ENCODE data around the gene SLC12A4.
A peak's percentile ranks its signal among the peaks of the same experiment; 100 is the strongest.
"Not testable (repeated sequence)": the region's sequence is repeated elsewhere in the genome, so short reads cannot be mapped to it uniquely, and the experiment has no call there.

Gene SLC12A4

GRCh38 chr16:67996666-67997065 is 28.2 kb upstream of the SLC12A4 start:
- no peaks in the 10 kb centered on the region for H3K9me3 ChIP-seq (ENCODE audit: severe bottlenecking)
- no peaks in the 10 kb centered on the region for H3K36me3 ChIP-seq
- no peak for DNase-seq
- no peak overlapping the region for H3K4me3 ChIP-seq (ENCODE audit: low read depth, low read length)
- H3K27me3 ChIP-seq (ENCODE audit: insufficient read depth, low read depth, severe bottlenecking): no peaks in the 10 kb centered on the region
- TF ChIP-seq, protein P1, sequence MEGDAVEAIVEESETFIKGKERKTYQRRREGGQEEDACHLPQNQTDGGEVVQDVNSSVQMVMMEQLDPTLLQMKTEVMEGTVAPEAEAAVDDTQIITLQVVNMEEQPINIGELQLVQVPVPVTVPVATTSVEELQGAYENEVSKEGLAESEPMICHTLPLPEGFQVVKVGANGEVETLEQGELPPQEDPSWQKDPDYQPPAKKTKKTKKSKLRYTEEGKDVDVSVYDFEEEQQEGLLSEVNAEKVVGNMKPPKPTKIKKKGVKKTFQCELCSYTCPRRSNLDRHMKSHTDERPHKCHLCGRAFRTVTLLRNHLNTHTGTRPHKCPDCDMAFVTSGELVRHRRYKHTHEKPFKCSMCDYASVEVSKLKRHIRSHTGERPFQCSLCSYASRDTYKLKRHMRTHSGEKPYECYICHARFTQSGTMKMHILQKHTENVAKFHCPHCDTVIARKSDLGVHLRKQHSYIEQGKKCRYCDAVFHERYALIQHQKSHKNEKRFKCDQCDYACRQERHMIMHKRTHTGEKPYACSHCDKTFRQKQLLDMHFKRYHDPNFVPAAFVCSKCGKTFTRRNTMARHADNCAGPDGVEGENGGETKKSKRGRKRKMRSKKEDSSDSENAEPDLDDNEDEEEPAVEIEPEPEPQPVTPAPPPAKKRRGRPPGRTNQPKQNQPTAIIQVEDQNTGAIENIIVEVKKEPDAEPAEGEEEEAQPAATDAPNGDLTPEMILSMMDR (IDR thresholded peaks at IDR 0.05; ENCODE audit: low read depth, low read length): no peak
- H3K27ac ChIP-seq: no peak overlapping the region

- H3K27me3 ChIP-seq (ENCODE audit: insufficient read depth, low read depth, severe bottlenecking): no peaks in the 10 kb centered on the region
- no peaks in the 10 kb centered on the region for H3K9me3 ChIP-seq (ENCODE audit: severe bottlenecking)
- H3K36me3 ChIP-seq: no peaks in the 10 kb centered on the region
- TF ChIP-seq, protein P1 (IDR thresholded peaks at IDR 0.05; ENCODE audit: low read depth, low read length): no peak
- H3K4me3 ChIP-seq (ENCODE audit: low read depth, low read length): no peak overlapping the region
- H3K27ac ChIP-seq: no peak overlapping the region
- no peak for DNase-seq
Observed at GRCh38 chr16:67995423-67995822, 27.0 kb upstream of the SLC12A4 start.

- H3K27me3 ChIP-seq (ENCODE audit: insufficient read depth, low read depth, severe bottlenecking); DNase-seq; H3K9me3 ChIP-seq (ENCODE audit: severe bottlenecking); H3K4me3 ChIP-seq (ENCODE audit: low read depth, low read length); H3K36me3 ChIP-seq: not testable (repeated sequence)
- 0 out of 2 replicates have a peak overlapping the region, but pooled peaks have one; percentile 26 for H3K27ac ChIP-seq
Observed at GRCh38 chr16:67994040-67994408, 25.6 kb upstream of the SLC12A4 start.

DNA sequence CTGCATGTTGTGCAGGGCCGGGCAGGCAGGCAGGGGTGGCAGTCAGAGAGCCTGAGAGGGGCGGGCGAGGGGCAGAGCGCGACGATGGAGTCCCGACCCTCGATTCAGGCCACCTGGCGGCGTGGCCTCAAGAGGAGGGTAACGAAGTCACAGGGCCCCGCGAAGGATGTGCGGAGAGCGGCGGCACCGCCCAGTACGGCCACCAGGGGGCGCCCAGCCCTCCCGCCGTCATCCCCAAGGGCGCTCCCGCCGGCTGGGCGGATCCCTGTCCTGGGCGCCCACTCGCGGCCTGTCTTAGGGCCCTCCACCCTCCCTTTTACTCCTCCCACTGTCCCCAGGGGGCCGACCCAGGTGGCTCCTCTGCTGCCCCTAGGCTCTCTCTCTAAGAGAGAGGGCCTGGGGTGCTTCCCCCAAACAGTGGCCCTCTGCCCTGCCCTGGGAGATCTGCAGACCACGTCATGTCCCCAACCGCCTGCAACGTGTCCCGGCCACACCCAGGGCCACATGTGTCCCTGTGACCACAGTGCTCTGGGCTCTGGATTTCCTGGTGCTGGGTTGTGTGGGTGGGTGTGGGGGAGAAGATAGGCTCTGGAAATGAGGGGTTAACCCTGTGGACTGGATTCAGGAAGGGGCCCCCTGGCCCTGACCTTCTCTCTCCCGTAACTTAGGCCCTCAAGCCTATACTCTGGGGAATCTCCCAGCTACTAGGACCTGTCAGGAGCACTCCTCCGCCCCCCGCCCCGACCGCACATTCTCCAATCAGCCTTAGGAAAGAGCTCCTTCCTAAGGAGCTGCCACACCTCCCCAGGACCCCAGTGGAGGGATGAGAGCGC is 25.0 kb upstream of the SLC12A4 start:
- Histone ChIP-seq H3K9me3 (ENCODE audit: severe bottlenecking) (no peaks in the 10 kb centered on the region), H3K27me3 (ENCODE audit: insufficient read depth, low read depth, severe bottlenecking) (no peaks in the 10 kb centered on the region), H3K27ac (peak overlapping the region; percentile 26; the same call in 1 of the 2 replicates), H3K36me3 (no peaks in the 10 kb centered on the region), H3K4me3 (ENCODE audit: low read depth, low read length) (no peak overlapping the region)
- TF ChIP-seq, protein P1 (IDR thresholded peaks at IDR 0.05; ENCODE audit: low read depth, low read length): peak; percentile 97
- DNase-seq: peak; percentile 84

DNA sequence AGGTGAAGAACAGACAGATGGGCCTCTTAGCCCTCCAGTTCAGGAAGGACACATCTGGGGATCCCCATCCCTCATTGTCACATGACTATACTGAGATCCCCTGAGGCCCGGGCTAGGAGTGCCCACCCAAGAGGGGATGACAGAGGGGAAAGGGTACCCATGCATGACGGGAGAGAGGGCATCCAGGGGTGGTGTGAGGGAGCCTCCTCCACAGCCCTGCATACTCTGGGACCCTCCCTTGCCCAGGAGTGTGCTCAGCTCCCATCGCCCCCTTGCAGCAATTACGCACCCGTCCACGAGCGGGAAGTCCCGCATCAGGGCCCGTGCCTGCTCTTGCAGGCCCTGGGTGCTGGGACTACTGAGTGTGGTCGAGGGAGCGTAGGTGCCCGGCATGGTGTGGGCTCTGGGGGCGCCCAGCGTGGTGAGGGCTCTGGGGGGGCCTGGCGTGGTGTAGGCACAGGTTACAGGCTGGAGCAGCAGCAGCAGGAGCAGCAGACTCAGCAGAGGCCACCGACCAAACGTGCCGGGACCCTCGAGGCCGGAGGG is 24.3 kb upstream of the SLC12A4 start:
- no peak for DNase-seq

GRCh38 chr16:67990018-67990386 is 21.6 kb upstream of the SLC12A4 start:
- no peak overlapping the region for H3K27ac ChIP-seq
- H3K36me3 ChIP-seq: no peaks in the 10 kb centered on the region
- no peaks in the 10 kb centered on the region for H3K9me3 ChIP-seq (ENCODE audit: severe bottlenecking)
- H3K4me3 ChIP-seq (ENCODE audit: low read depth, low read length): no peak overlapping the region
- no peaks in the 10 kb centered on the region for H3K27me3 ChIP-seq (ENCODE audit: insufficient read depth, low read depth, severe bottlenecking)
- TF ChIP-seq, protein P1 (IDR thresholded peaks at IDR 0.05; ENCODE audit: low read depth, low read length): 0 out of 2 replicates have a peak, but pooled peaks have one; percentile 20
- no peak for DNase-seq

More for the DNA sequence above, 24.3 kb upstream of the SLC12A4 start:
- Histone ChIP-seq H3K4me3 (ENCODE audit: low read depth, low read length) (no peak overlapping the region), H3K9me3 (ENCODE audit: severe bottlenecking) (no peaks in the 10 kb centered on the region), H3K27ac (no peak overlapping the region), H3K27me3 (ENCODE audit: insufficient read depth, low read depth, severe bottlenecking) (no peaks in the 10 kb centered on the region), H3K36me3 (no peaks in the 10 kb centered on the region)
- TF ChIP-seq, protein P1 (IDR thresholded peaks at IDR 0.05; ENCODE audit: low read depth, low read length): no peak

All from WERI-Rb-1 (cell line).